K562 (cell line): ENCODE measurements around the gene RRAD. TPM values are rescaled to one million over a fixed set of nuclear protein-coding genes. Genes with fewer than 3 reads are reported as not detected.

ENCODE experiments used
- BCLAF1 ChIP-seq, 2 experiments: fragments of 450-650 bp in 1 of 2; IDR thresholded peaks; 2 replicates each; pipeline ENCODE4 v1.6.1; 2011 to 2017; ENCODE audit warnings: low read depth in 2 of 2, antibody characterized with exemption in 1 of 2, borderline replicate concordance in 1 of 2, low read length in 1 of 2, mild to moderate bottlenecking in 1 of 2, mixed read lengths in 1 of 2; ENCODE audit not compliant: control insufficient read depth in 1 of 2
- CREBBP ChIP-seq: IDR thresholded peaks from one replicate; pipeline ENCODE4 v1.6.1; 2012; ENCODE audit warnings: low read depth, mild to moderate bottlenecking, control low read depth, inconsistent platforms, low read length
- GTF2E2 ChIP-seq: fragments of 200-800 bp; sonication (Bioruptor generic); IDR thresholded peaks from 2 replicates; pipeline ENCODE4 v1.6.1; 2016; ENCODE audit warnings: missing genetic modification characterization, missing compliant biosample characterization
- HOXB6 ChIP-seq: fragments of 250-450 bp; sonication (Bioruptor Pico); IDR thresholded peaks from 2 replicates; pipeline ENCODE4 v1.5.1; 2022; ENCODE audit warnings: mild to moderate bottlenecking, borderline replicate concordance
- IRF9 ChIP-seq: fragments of 450-650 bp; IDR thresholded peaks from 2 replicates; pipeline ENCODE4 v1.6.1; 2016; ENCODE audit warnings: missing biosample characterization, missing genetic modification characterization
- PRPF4 ChIP-seq: fragments of 200-400 bp; formaldehyde crosslinking; IDR thresholded peaks from one replicate; pipeline ENCODE4 v1.6.1; 2017; ENCODE audit warnings: low read length, low read depth, mild to moderate bottlenecking; ENCODE audit not compliant: insufficient read depth, poor library complexity, severe bottlenecking
- SMARCA4 ChIP-seq: fragments of 450-650 bp; IDR thresholded peaks from 2 replicates; pipeline ENCODE4 v1.6.1; 2016
- TRIM25 ChIP-seq: fragments of 450-650 bp; IDR thresholded peaks from 2 replicates; pipeline ENCODE4 v1.7.0; 2016; ENCODE audit warnings: borderline replicate concordance
- TSHZ1 ChIP-seq: fragments of 250-450 bp; sonication (Bioruptor Pico); IDR thresholded peaks from 2 replicates; pipeline ENCODE4 v1.4.0; 2020; ENCODE audit warnings: mild to moderate bottlenecking, moderate library complexity
- ZNF175 ChIP-seq: fragments of 200-800 bp; sonication (Bioruptor generic); IDR thresholded peaks from 2 replicates; pipeline ENCODE4 v1.6.1; 2016; ENCODE audit warnings: low read depth, mild to moderate bottlenecking, missing genetic modification characterization, missing compliant biosample characterization
- ZNF324 ChIP-seq: fragments of 250-450 bp; sonication (Bioruptor Pico); IDR thresholded peaks from 2 replicates; pipeline ENCODE4 v1.4.0; 2020; ENCODE audit warnings: mild to moderate bottlenecking
- ZNF717 ChIP-seq: fragments of 250-450 bp; sonication (Bioruptor Pico); IDR thresholded peaks from 2 replicates; pipeline ENCODE4 v1.5.0; 2021
- ZSCAN32 ChIP-seq: fragments of 450-650 bp; formaldehyde crosslinking; IDR thresholded peaks from 2 replicates; pipeline ENCODE4 v1.4.0; 2020; ENCODE audit warnings: mild to moderate bottlenecking, moderate library complexity
- polyA plus RNA-seq, 8 experiments: library from polyadenylated mRNA; depleted of rRNA in 4 of 8; stranded (reverse) in 5 of 8; unstranded in 3 of 8; fragments of >200 nt; fragmentation: Nextera tagmentation in 2 of 8; fragmentation: Illumina TruSeq in 1 of 8; extraction: Ambion mirVana in 2 of 8; extraction: Trizol in 1 of 8; gene quantifications; 2 replicates each; pipeline versions ENCODE4 v1.2.1 to v1.2.3, GENCODE V29; 2011 to 2014; ENCODE audit warnings: inconsistent platforms in 1 of 8, missing spikeins in 1 of 8
- total RNA-seq, 7 experiments: library from RNA; depleted of rRNA in 6 of 7; stranded (reverse); fragments of >200 nt in 6 of 7; fragmentation: Illumina TruSeq in 2 of 7; extraction: Trizol in 2 of 7; gene quantifications; 2 replicates each; pipeline versions ENCODE4 v1.2.1 to v1.2.3, GENCODE V29; 2011 to 2021; ENCODE audit warnings: low replicate concordance in 1 of 7
- TF ChIP-seq, protein P1 (sequence below): sonication (generic); formaldehyde crosslinking; IDR thresholded peaks from 2 replicates; pipeline ENCODE4 v1.8.0; 2022; ENCODE audit warnings: missing genetic modification reagents, mild to moderate bottlenecking, borderline replicate concordance

The RRAD gene
- total and polyA plus RNA-seq, 9 of the 15 experiments (the other 6 are each of a cell fraction or from before 2014, with no cell fraction given), result 0.09 to 0.20 (median 0.13) TPM; not detected in 5

DNA sequence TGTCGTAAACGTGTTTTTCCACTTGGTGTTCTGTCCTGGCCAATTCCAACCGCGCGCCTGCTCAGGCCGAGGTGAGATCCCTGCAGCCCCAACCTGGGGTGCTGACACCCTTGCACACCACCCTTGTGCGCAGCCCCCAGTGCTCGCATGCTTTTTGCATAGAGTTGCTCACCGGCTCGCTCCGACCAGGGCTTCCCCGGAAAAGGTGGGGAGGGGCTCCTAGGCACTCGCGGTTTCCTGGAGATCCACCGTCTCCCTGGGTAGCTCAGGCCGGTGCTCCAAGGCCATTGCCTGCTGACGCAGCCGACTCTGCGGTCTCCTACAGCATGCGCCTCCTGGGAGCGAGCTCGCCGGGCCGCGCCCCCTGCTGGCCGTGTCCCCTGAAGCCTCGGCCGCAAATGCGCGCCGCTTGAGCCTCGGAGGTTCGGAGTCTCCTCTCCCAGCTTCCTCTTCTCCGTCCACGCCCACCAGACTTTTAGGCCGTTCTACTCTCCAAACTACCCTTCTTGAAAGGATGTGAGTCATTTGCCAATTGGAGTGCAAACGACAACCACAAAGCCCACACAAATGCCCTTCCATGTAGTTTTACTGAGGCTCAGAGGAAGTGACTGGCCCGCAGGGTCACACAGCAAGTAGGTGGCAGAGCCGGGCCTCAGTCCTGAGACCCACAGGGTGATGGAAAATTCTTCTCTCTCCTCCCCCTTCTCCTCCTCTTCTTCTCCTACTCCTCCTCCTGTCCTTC, 52.2 kb downstream of the RRAD start (continued):
- TF ChIP-seq TSHZ1 (CRISPR knock-in tag) (no peak), ZSCAN32 (CRISPR knock-in tag) (no peak), CREBBP (no peak), ZNF324 (CRISPR knock-in tag) (no peak), PRPF4 (no peak), ZNF175 (CRISPR knock-in tag) (no peak; the same call in 1 of the 2 replicates), GTF2E2 (tag) (no peak), ZNF717 (no peak), TRIM25 (no peak), IRF9 (tag) (no peak), SMARCA4 (peak; percentile 77; the same call in 1 of the 2 replicates), HOXB6 (CRISPR knock-in tag) (no peak), BCLAF1 (IDR thresholded peaks at IDR 0.05; ENCODE audit: borderline replicate concordance in 1 of 2, control insufficient read depth in 1 of 2, low read depth in 2 of 2, low read length in 1 of 2) (peak in 1 of 2 experiments; percentile 77; a peak in 1 of 4 replicates)
- TF ChIP-seq, protein P1, sequence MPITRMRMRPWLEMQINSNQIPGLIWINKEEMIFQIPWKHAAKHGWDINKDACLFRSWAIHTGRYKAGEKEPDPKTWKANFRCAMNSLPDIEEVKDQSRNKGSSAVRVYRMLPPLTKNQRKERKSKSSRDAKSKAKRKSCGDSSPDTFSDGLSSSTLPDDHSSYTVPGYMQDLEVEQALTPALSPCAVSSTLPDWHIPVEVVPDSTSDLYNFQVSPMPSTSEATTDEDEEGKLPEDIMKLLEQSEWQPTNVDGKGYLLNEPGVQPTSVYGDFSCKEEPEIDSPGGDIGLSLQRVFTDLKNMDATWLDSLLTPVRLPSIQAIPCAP (CRISPR knock-in tag), result no peak
